Endometrial microvascular endothelial cells (primary cell): ENCODE data around the gene FBXW9. TPM values are rescaled to one million over a fixed set of nuclear protein-coding genes. Genes with fewer than 3 reads are reported as not detected.

Experiments
- total RNA-seq: library from RNA; depleted of rRNA; stranded (reverse); fragments of >200 nt; gene quantifications from one replicate; pipeline ENCODE4 v1.2.3, GENCODE V29; 2015; ENCODE audit errors: inconsistent ontology term

Gene FBXW9
- total RNA-seq, 1 donor from 2014 or later, result 7.2 TPM

Other genes starting within 250 kb of the FBXW9 start
- 2.6 TPM for gene ZNF709, start 211.8 kb downstream of the FBXW9 start, total RNA-seq
- gene ZNF564, start 145.1 kb downstream of the FBXW9 start, total RNA-seq, result 2.9 TPM
- 3.2 TPM for gene ZNF490, start 85.8 kb downstream of the FBXW9 start, total RNA-seq
- gene ZNF791, start 85.7 kb downstream of the FBXW9 start, total RNA-seq, result 10.0 TPM
- gene MAN2B1, start 29.9 kb downstream of the FBXW9 start, total RNA-seq, result 58.4 TPM
- 5.5 TPM for gene WDR83, start 29.8 kb downstream of the FBXW9 start, total RNA-seq
- 86.4 TPM for gene DHPS, start 14.8 kb downstream of the FBXW9 start, total RNA-seq
- gene GNG14, start 8.6 kb downstream of the FBXW9 start, total RNA-seq, result not detected
- gene TNPO2, start 27.3 kb upstream of the FBXW9 start, total RNA-seq, result 23.1 TPM
- gene TRIR, start 38.1 kb upstream of the FBXW9 start, total RNA-seq, result 359 TPM
- 131 TPM for gene GET3, start 40.9 kb upstream of the FBXW9 start, total RNA-seq
- gene BEST2, start 55.2 kb upstream of the FBXW9 start, total RNA-seq, result not detected
- 6.6 TPM for gene HOOK2, start 78.9 kb upstream of the FBXW9 start, total RNA-seq
- 19.7 TPM for gene JUNB, start 94.9 kb upstream of the FBXW9 start, total RNA-seq
- gene PRDX2, start 105.2 kb upstream of the FBXW9 start, total RNA-seq, result 259 TPM
- gene THSD8, start 105.4 kb upstream of the FBXW9 start, total RNA-seq, result not detected
- gene RNASEH2A, start 110.0 kb upstream of the FBXW9 start, total RNA-seq, result 40.8 TPM
- gene RTBDN, start 137.9 kb upstream of the FBXW9 start, total RNA-seq, result not detected
- gene MAST1, start 141.9 kb upstream of the FBXW9 start, total RNA-seq, result 0.09 TPM
- 35.1 TPM for gene DNASE2, start 184.8 kb upstream of the FBXW9 start, total RNA-seq
- gene KLF1, start 190.6 kb upstream of the FBXW9 start, total RNA-seq, result not detected
- gene GCDH, start 194.5 kb upstream of the FBXW9 start, total RNA-seq, result 53.9 TPM
- not detected for gene SYCE2, start 222.7 kb upstream of the FBXW9 start, total RNA-seq
- 91.9 TPM for gene FARSA, start 237.1 kb upstream of the FBXW9 start, total RNA-seq
- gene CALR, start 242.0 kb upstream of the FBXW9 start, total RNA-seq, result 1,581 TPM
- gene RAD23A, start 249.2 kb upstream of the FBXW9 start, total RNA-seq, result 138 TPM